ENCODE data around the gene FPR2. TPM values are rescaled to one million over a fixed set of nuclear protein-coding genes. Genes with fewer than 3 reads are reported as not detected.

Gene FPR2
- total and polyA plus RNA-seq, 9 of the 15 experiments (the other 6 are each of a cell fraction or from before 2014, with no cell fraction given): 0.03 to 0.15 (median 0.07) TPM; not detected in 6

GRCh38 chr19:51800473-51801244 is 39.7 kb downstream of the FPR2 start (continued):
- TF ChIP-seq, protein P1, sequence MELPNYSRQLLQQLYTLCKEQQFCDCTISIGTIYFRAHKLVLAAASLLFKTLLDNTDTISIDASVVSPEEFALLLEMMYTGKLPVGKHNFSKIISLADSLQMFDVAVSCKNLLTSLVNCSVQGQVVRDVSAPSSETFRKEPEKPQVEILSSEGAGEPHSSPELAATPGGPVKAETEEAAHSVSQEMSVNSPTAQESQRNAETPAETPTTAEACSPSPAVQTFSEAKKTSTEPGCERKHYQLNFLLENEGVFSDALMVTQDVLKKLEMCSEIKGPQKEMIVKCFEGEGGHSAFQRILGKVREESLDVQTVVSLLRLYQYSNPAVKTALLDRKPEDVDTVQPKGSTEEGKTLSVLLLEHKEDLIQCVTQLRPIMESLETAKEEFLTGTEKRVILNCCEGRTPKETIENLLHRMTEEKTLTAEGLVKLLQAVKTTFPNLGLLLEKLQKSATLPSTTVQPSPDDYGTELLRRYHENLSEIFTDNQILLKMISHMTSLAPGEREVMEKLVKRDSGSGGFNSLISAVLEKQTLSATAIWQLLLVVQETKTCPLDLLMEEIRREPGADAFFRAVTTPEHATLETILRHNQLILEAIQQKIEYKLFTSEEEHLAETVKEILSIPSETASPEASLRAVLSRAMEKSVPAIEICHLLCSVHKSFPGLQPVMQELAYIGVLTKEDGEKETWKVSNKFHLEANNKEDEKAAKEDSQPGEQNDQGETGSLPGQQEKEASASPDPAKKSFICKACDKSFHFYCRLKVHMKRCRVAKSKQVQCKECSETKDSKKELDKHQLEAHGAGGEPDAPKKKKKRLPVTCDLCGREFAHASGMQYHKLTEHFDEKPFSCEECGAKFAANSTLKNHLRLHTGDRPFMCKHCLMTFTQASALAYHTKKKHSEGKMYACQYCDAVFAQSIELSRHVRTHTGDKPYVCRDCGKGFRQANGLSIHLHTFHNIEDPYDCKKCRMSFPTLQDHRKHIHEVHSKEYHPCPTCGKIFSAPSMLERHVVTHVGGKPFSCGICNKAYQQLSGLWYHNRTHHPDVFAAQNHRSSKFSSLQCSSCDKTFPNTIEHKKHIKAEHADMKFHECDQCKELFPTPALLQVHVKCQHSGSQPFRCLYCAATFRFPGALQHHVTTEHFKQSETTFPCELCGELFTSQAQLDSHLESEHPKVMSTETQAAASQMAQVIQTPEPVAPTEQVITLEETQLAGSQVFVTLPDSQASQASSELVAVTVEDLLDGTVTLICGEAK (IDR thresholded peaks at IDR 0.05): no peak
- TF ChIP-seq, protein P1 (CRISPR knock-in tag; IDR thresholded peaks at IDR 0.05): no peak
- TF ChIP-seq ZNF764 (CRISPR knock-in tag; IDR thresholded peaks at IDR 0.05; ENCODE audit: low read depth) (no peak), DDX20 (tag; IDR thresholded peaks at IDR 0.05; ENCODE audit: low read depth) (no peak), ZNF282 (CRISPR knock-in tag; IDR thresholded peaks at IDR 0.05) (no peak), CTBP1 (IDR thresholded peaks at IDR 0.05; ENCODE audit: borderline replicate concordance) (peak; percentile 95), KAT7 (CRISPR knock-in tag; IDR thresholded peaks at IDR 0.05; ENCODE audit: borderline replicate concordance) (no peak), SMARCA4 (IDR thresholded peaks at IDR 0.05) (peak; percentile 95), RFX7 (CRISPR knock-in tag; IDR thresholded peaks at IDR 0.05) (no peak), VEZF1 (CRISPR knock-in tag; IDR thresholded peaks at IDR 0.05) (peak; percentile 71), NR2C2 (CRISPR knock-in tag; IDR thresholded peaks at IDR 0.05) (no peak), NR2C2 (tag; IDR thresholded peaks at IDR 0.05) (no peak), HDAC1 (IDR thresholded peaks at IDR 0.05) (peak in 1 of 2 experiments; percentile 89; a peak in 2 of 4 replicates), JUND (IDR thresholded peaks at IDR 0.05; ENCODE audit: borderline replicate concordance, low read depth, low read length) (peak; percentile 74), JUND (tag; IDR thresholded peaks at IDR 0.05; ENCODE audit: borderline replicate concordance, low read depth, low read length) (peak; percentile 83; the same call in 2 of the 3 replicates), CC2D1A (IDR thresholded peaks at IDR 0.05) (peak; percentile 90; the same call in 1 of the 2 replicates), THRB (CRISPR knock-in tag; conservative IDR thresholded peaks at IDR 0.05) (peak; percentile 85)

Measured in K562 (cell line).